Cardiac muscle cell (in vitro differentiated cells and primary cell): ENCODE measurements around the gene CTCF. TPM values are rescaled to one million over a fixed set of nuclear protein-coding genes. Genes with fewer than 3 reads are reported as not detected.

Source experiments
- DNase-seq, 2 donors: peaks; one replicate each; pipeline versions ENCODE4 v3.0.0 to v3.0.0-alpha.2; 2010 to 2017; ENCODE audit warnings: low read depth in 1 of 2, low spot score in 1 of 2
- H3K27ac ChIP-seq: fragments of 200-600 bp; sonication (generic); 2 replicates; pipeline ENCODE4 v1.5.1; 2016
- H3K27me3 ChIP-seq: fragments of 200-600 bp; sonication (generic); 2 replicates; pipeline ENCODE4 v1.6.0; 2016; ENCODE audit warnings: control low read depth
- H3K36me3 ChIP-seq: fragments of 200-600 bp; sonication (generic); 2 replicates; pipeline ENCODE4 v1.5.1; 2016; ENCODE audit warnings: control low read depth
- H3K4me1 ChIP-seq: fragments of 200-600 bp; sonication (generic); 2 replicates; pipeline ENCODE4 v1.8.1; 2017; ENCODE audit warnings: low read depth, mild to moderate bottlenecking, mixed run types
- H3K4me3 ChIP-seq: fragments of 200-600 bp; sonication (generic); 2 replicates; pipeline ENCODE4 v1.5.1; 2016; ENCODE audit warnings: mild to moderate bottlenecking
- H3K9me3 ChIP-seq: fragments of 200-600 bp; sonication (generic); 2 replicates; pipeline ENCODE4 v1.5.1; 2017; ENCODE audit warnings: low read depth, mild to moderate bottlenecking, control low read depth
- CTCF ChIP-seq: IDR thresholded peaks from 2 replicates; pipeline ENCODE4 v1.5.1; 2012; ENCODE audit warnings: low read depth, mild to moderate bottlenecking, low read length
- polyA plus RNA-seq: library from polyadenylated mRNA; unstranded; fragments of >200 nt; fragmentation: Nextera tagmentation; extraction: Ambion mirVana; gene quantifications from 2 replicates; pipeline ENCODE4 v1.2.1, GENCODE V29; 2016
- total RNA-seq: library from RNA; depleted of rRNA; stranded (reverse); fragments of >200 nt; gene quantifications from 2 replicates; pipeline ENCODE4 v1.2.3, GENCODE V29; 2016

CTCF gene
- total and polyA plus RNA-seq, 2 experiments from 2014 or later, result 33.9 to 38.0 TPM

GRCh38 chr16:67517661-67518423 is 44.5 kb upstream of the CTCF start:
- Histone ChIP-seq H3K4me3 (no peak overlapping the region), H3K27me3 (peaks cover 41% of the 10 kb centered on the region), H3K36me3 (no peaks in the 10 kb centered on the region), H3K9me3 (no peaks in the 10 kb centered on the region), H3K27ac (no peak overlapping the region), H3K4me1 (no peaks in the 10 kb centered on the region)
- no peak for TF ChIP-seq CTCF
- no peak for DNase-seq

- Histone ChIP-seq H3K36me3 (no peaks in the 10 kb centered on the region), H3K4me3 (no peak overlapping the region), H3K27ac (no peak overlapping the region), H3K27me3 (peaks cover 41% of the 10 kb centered on the region), H3K4me1 (no peaks in the 10 kb centered on the region), H3K9me3 (no peaks in the 10 kb centered on the region)
- TF ChIP-seq CTCF, result no peak
- no peak for DNase-seq
Observed at GRCh38 chr16:67518676-67519075, 43.6 kb upstream of the CTCF start.

GRCh38 chr16:67519242-67519641 is 43.1 kb upstream of the CTCF start:
- DNase-seq, result no peak
- Histone ChIP-seq H3K27me3 (peaks cover 47% of the 10 kb centered on the region), H3K27ac (no peak overlapping the region), H3K4me1 (no peaks in the 10 kb centered on the region), H3K4me3 (no peak overlapping the region), H3K36me3 (no peaks in the 10 kb centered on the region), H3K9me3 (no peaks in the 10 kb centered on the region)
- no peak for TF ChIP-seq CTCF

GRCh38 chr16:67521095-67521804 is 41.1 kb upstream of the CTCF start:
- DNase-seq, result peak; percentile 97
- Histone ChIP-seq H3K9me3 (no peaks in the 10 kb centered on the region), H3K36me3 (no peaks in the 10 kb centered on the region), H3K27ac (peak overlapping the region; percentile 77), H3K4me3 (peak overlapping the region; percentile 38), H3K27me3 (peaks cover 49% of the 10 kb centered on the region), H3K4me1 (no peaks in the 10 kb centered on the region)
- peak; percentile 90 for TF ChIP-seq CTCF

GRCh38 chr16:67525176-67525860 is 37.0 kb upstream of the CTCF start:
- peak in 1 of 2 donors; percentile 22 for DNase-seq
- H3K27me3 ChIP-seq, result peaks cover 25% of the 10 kb centered on the region
- no peak for TF ChIP-seq CTCF
- H3K27ac ChIP-seq, result no peak overlapping the region
- peaks cover 6% of the 10 kb centered on the region for H3K4me1 ChIP-seq
- H3K4me3 ChIP-seq, result no peak overlapping the region
- H3K9me3 ChIP-seq, result no peaks in the 10 kb centered on the region
- no peaks in the 10 kb centered on the region for H3K36me3 ChIP-seq
